K562 (cell line): ENCODE measurements around the gene NUP210. TPM values are rescaled to one million over a fixed set of nuclear protein-coding genes. Genes with fewer than 3 reads are reported as not detected.

Experiments used
- TBP ChIP-seq: optimal IDR thresholded peaks from 2 replicates; pipeline ENCODE3; 2011; ENCODE audit warnings: low read depth, low read length, improper control_type of control experiment
- ZNF445 ChIP-seq: fragments of 250-450 bp; sonication (Bioruptor Pico); IDR thresholded peaks from 2 replicates; pipeline ENCODE4 v1.4.0; 2020; ENCODE audit warnings: low read depth, mild to moderate bottlenecking, moderate library complexity
- ZNF830 ChIP-seq: fragments of 250-450 bp; sonication (Bioruptor Pico); IDR thresholded peaks from 2 replicates; pipeline ENCODE4 v1.5.0; 2021; ENCODE audit warnings: mild to moderate bottlenecking
- polyA plus RNA-seq, 8 experiments: library from polyadenylated mRNA; depleted of rRNA in 4 of 8; stranded (reverse) in 5 of 8; unstranded in 3 of 8; fragments of >200 nt; fragmentation: Nextera tagmentation in 2 of 8; fragmentation: Illumina TruSeq in 1 of 8; extraction: Ambion mirVana in 2 of 8; extraction: Trizol in 1 of 8; gene quantifications; 2 replicates each; pipeline versions ENCODE4 v1.2.1 to v1.2.3, GENCODE V29; 2011 to 2014; ENCODE audit warnings: inconsistent platforms in 1 of 8, missing spikeins in 1 of 8
- total RNA-seq, 7 experiments: library from RNA; depleted of rRNA in 6 of 7; stranded (reverse); fragments of >200 nt in 6 of 7; fragmentation: Illumina TruSeq in 2 of 7; extraction: Trizol in 2 of 7; gene quantifications; 2 replicates each; pipeline versions ENCODE4 v1.2.1 to v1.2.3, GENCODE V29; 2011 to 2021; ENCODE audit warnings: low replicate concordance in 1 of 7
- TF ChIP-seq, protein P1 (sequence below): fragments of 450-650 bp; IDR thresholded peaks from 2 replicates; pipeline ENCODE4 v1.6.1; 2016; ENCODE audit warnings: mild to moderate bottlenecking, moderate library complexity
- TF ChIP-seq, protein P2 (sequence below): fragments of 250-450 bp; sonication (Bioruptor Pico); IDR thresholded peaks from 2 replicates; pipeline ENCODE4 v1.5.0; 2022; ENCODE audit warnings: mild to moderate bottlenecking
- TF ChIP-seq, protein P3 (sequence below): fragments of 150-350 bp; IDR thresholded peaks from 2 replicates; pipeline ENCODE4 v1.6.1; 2014; ENCODE audit warnings: low read depth, mild to moderate bottlenecking, low read length, borderline replicate concordance

NUP210 gene
- total and polyA plus RNA-seq, 9 of the 15 experiments (the other 6 are each of a cell fraction or from before 2014, with no cell fraction given) = 1.2 to 138 (median 44.0) TPM

DNA sequence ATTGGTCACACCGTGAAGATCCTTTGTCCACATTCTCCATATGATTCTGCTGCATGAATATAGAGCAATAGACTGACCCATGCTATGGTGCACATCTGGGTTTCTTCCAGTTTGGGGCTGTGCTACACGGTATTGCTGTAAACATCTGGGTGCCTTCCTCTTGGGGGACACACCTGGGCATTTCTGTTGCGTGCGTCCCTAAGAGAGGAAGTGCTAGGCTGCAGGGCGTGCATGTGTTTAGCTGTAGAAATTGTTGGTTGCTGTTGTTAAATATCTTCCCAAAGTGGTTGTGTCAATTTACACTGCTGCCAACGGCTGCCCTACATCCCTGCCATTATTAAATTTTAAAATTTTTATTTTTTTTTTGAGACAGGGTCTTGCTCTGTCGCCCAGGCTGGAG lies 52.4 kb downstream of the NUP210 start (continued):
- TF ChIP-seq, protein P1, sequence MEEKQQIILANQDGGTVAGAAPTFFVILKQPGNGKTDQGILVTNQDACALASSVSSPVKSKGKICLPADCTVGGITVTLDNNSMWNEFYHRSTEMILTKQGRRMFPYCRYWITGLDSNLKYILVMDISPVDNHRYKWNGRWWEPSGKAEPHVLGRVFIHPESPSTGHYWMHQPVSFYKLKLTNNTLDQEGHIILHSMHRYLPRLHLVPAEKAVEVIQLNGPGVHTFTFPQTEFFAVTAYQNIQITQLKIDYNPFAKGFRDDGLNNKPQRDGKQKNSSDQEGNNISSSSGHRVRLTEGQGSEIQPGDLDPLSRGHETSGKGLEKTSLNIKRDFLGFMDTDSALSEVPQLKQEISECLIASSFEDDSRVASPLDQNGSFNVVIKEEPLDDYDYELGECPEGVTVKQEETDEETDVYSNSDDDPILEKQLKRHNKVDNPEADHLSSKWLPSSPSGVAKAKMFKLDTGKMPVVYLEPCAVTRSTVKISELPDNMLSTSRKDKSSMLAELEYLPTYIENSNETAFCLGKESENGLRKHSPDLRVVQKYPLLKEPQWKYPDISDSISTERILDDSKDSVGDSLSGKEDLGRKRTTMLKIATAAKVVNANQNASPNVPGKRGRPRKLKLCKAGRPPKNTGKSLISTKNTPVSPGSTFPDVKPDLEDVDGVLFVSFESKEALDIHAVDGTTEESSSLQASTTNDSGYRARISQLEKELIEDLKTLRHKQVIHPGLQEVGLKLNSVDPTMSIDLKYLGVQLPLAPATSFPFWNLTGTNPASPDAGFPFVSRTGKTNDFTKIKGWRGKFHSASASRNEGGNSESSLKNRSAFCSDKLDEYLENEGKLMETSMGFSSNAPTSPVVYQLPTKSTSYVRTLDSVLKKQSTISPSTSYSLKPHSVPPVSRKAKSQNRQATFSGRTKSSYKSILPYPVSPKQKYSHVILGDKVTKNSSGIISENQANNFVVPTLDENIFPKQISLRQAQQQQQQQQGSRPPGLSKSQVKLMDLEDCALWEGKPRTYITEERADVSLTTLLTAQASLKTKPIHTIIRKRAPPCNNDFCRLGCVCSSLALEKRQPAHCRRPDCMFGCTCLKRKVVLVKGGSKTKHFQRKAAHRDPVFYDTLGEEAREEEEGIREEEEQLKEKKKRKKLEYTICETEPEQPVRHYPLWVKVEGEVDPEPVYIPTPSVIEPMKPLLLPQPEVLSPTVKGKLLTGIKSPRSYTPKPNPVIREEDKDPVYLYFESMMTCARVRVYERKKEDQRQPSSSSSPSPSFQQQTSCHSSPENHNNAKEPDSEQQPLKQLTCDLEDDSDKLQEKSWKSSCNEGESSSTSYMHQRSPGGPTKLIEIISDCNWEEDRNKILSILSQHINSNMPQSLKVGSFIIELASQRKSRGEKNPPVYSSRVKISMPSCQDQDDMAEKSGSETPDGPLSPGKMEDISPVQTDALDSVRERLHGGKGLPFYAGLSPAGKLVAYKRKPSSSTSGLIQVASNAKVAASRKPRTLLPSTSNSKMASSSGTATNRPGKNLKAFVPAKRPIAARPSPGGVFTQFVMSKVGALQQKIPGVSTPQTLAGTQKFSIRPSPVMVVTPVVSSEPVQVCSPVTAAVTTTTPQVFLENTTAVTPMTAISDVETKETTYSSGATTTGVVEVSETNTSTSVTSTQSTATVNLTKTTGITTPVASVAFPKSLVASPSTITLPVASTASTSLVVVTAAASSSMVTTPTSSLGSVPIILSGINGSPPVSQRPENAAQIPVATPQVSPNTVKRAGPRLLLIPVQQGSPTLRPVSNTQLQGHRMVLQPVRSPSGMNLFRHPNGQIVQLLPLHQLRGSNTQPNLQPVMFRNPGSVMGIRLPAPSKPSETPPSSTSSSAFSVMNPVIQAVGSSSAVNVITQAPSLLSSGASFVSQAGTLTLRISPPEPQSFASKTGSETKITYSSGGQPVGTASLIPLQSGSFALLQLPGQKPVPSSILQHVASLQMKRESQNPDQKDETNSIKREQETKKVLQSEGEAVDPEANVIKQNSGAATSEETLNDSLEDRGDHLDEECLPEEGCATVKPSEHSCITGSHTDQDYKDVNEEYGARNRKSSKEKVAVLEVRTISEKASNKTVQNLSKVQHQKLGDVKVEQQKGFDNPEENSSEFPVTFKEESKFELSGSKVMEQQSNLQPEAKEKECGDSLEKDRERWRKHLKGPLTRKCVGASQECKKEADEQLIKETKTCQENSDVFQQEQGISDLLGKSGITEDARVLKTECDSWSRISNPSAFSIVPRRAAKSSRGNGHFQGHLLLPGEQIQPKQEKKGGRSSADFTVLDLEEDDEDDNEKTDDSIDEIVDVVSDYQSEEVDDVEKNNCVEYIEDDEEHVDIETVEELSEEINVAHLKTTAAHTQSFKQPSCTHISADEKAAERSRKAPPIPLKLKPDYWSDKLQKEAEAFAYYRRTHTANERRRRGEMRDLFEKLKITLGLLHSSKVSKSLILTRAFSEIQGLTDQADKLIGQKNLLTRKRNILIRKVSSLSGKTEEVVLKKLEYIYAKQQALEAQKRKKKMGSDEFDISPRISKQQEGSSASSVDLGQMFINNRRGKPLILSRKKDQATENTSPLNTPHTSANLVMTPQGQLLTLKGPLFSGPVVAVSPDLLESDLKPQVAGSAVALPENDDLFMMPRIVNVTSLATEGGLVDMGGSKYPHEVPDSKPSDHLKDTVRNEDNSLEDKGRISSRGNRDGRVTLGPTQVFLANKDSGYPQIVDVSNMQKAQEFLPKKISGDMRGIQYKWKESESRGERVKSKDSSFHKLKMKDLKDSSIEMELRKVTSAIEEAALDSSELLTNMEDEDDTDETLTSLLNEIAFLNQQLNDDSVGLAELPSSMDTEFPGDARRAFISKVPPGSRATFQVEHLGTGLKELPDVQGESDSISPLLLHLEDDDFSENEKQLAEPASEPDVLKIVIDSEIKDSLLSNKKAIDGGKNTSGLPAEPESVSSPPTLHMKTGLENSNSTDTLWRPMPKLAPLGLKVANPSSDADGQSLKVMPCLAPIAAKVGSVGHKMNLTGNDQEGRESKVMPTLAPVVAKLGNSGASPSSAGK = no peak
- no peak for TF ChIP-seq ZNF445 (CRISPR knock-in tag)
- TF ChIP-seq, protein P2, sequence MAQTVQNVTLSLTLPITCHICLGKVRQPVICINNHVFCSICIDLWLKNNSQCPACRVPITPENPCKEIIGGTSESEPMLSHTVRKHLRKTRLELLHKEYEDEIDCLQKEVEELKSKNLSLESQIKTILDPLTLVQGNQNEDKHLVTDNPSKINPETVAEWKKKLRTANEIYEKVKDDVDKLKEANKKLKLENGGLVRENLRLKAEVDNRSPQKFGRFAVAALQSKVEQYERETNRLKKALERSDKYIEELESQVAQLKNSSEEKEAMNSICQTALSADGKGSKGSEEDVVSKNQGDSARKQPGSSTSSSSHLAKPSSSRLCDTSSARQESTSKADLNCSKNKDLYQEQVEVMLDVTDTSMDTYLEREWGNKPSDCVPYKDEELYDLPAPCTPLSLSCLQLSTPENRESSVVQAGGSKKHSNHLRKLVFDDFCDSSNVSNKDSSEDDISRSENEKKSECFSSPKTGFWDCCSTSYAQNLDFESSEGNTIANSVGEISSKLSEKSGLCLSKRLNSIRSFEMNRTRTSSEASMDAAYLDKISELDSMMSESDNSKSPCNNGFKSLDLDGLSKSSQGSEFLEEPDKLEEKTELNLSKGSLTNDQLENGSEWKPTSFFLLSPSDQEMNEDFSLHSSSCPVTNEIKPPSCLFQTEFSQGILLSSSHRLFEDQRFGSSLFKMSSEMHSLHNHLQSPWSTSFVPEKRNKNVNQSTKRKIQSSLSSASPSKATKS = no peak
- TF ChIP-seq TBP = no peak
- TF ChIP-seq ZNF830 (CRISPR knock-in tag) = no peak
- TF ChIP-seq, protein P3, sequence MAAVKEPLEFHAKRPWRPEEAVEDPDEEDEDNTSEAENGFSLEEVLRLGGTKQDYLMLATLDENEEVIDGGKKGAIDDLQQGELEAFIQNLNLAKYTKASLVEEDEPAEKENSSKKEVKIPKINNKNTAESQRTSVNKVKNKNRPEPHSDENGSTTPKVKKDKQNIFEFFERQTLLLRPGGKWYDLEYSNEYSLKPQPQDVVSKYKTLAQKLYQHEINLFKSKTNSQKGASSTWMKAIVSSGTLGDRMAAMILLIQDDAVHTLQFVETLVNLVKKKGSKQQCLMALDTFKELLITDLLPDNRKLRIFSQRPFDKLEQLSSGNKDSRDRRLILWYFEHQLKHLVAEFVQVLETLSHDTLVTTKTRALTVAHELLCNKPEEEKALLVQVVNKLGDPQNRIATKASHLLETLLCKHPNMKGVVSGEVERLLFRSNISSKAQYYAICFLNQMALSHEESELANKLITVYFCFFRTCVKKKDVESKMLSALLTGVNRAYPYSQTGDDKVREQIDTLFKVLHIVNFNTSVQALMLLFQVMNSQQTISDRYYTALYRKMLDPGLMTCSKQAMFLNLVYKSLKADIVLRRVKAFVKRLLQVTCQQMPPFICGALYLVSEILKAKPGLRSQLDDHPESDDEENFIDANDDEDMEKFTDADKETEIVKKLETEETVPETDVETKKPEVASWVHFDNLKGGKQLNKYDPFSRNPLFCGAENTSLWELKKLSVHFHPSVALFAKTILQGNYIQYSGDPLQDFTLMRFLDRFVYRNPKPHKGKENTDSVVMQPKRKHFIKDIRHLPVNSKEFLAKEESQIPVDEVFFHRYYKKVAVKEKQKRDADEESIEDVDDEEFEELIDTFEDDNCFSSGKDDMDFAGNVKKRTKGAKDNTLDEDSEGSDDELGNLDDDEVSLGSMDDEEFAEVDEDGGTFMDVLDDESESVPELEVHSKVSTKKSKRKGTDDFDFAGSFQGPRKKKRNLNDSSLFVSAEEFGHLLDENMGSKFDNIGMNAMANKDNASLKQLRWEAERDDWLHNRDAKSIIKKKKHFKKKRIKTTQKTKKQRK = no peak
